ENCODE data around the gene SLC1A1.
"Not testable (repeated sequence)": the region's sequence is repeated elsewhere in the genome, so short reads cannot be mapped to it uniquely, and the experiment has no call there.

SLC1A1 gene

GRCh38 chr9:4506490-4506889, 16.2 kb downstream of the SLC1A1 start:
- DNase-seq (ENCODE audit: low read depth in 2 of 2), result no peak

- DNase-seq (ENCODE audit: low read depth in 2 of 2), result no peak
Measured at GRCh38 chr9:4507306-4508130, 17.2 kb downstream of the SLC1A1 start.

GRCh38 chr9:4508246-4508906, 18.1 kb downstream of the SLC1A1 start:
- DNase-seq (ENCODE audit: low read depth in 2 of 2), result no peak

GRCh38 chr9:4508907-4509589, 18.8 kb downstream of the SLC1A1 start:
- DNase-seq (ENCODE audit: low read depth in 2 of 2), result no peak

GRCh38 chr9:4509590-4509984, 19.3 kb downstream of the SLC1A1 start:
- DNase-seq (ENCODE audit: low read depth in 2 of 2), result no peak

GRCh38 chr9:4510546-4511322, 20.5 kb downstream of the SLC1A1 start:
- no peak for DNase-seq (ENCODE audit: low read depth in 2 of 2)

GRCh38 chr9:4514252-4515128, 24.2 kb downstream of the SLC1A1 start:
- DNase-seq (ENCODE audit: low read depth in 2 of 2), result no peak

GRCh38 chr9:4515958-4516375, 25.7 kb downstream of the SLC1A1 start:
- no peak for DNase-seq (ENCODE audit: low read depth in 2 of 2)

- DNase-seq (ENCODE audit: low read depth in 2 of 2), result no peak
Measured at GRCh38 chr9:4517274-4517673, 27.0 kb downstream of the SLC1A1 start.

GRCh38 chr9:4519604-4520003, 29.3 kb downstream of the SLC1A1 start:
- no peak for DNase-seq (ENCODE audit: low read depth in 2 of 2)

- DNase-seq (ENCODE audit: low read depth in 2 of 2), result no peak
Measured at GRCh38 chr9:4520055-4520454, 29.8 kb downstream of the SLC1A1 start.

GRCh38 chr9:4530375-4530774, 40.1 kb downstream of the SLC1A1 start:
- no peak for DNase-seq (ENCODE audit: low read depth in 2 of 2)

GRCh38 chr9:4530831-4531230, 40.6 kb downstream of the SLC1A1 start:
- DNase-seq (ENCODE audit: low read depth in 2 of 2), result not testable (repeated sequence)

GRCh38 chr9:4531355-4531754, 41.1 kb downstream of the SLC1A1 start:
- not testable (repeated sequence) for DNase-seq (ENCODE audit: low read depth in 2 of 2)

GRCh38 chr9:4533881-4534280, 43.6 kb downstream of the SLC1A1 start:
- DNase-seq (ENCODE audit: low read depth in 2 of 2), result not testable (repeated sequence)

- DNase-seq (ENCODE audit: low read depth in 2 of 2), result not testable (repeated sequence)
Measured at GRCh38 chr9:4536196-4536595, 45.9 kb downstream of the SLC1A1 start.

GRCh38 chr9:4537581-4537980, 47.3 kb downstream of the SLC1A1 start:
- DNase-seq (ENCODE audit: low read depth in 2 of 2), result no peak

GRCh38 chr9:4538107-4538506, 47.8 kb downstream of the SLC1A1 start:
- DNase-seq (ENCODE audit: low read depth in 2 of 2), result no peak

GRCh38 chr9:4538621-4539020, 48.4 kb downstream of the SLC1A1 start:
- DNase-seq (ENCODE audit: low read depth in 2 of 2), result no peak

GRCh38 chr9:4540425-4540824, 50.2 kb downstream of the SLC1A1 start:
- no peak for DNase-seq (ENCODE audit: low read depth in 2 of 2)

GRCh38 chr9:4541281-4541680, 51.0 kb downstream of the SLC1A1 start:
- DNase-seq (ENCODE audit: low read depth in 2 of 2), result no peak

Measured in activated CD8-positive, alpha-beta memory T cell treated with anti-CD3 and anti-CD28 coated beads for 4 hours (primary cell).